Inflammatory macrophage treated with lipopolysaccharide for 4 hours (primary cell): ENCODE results near the gene ERC2.
"Not testable (repeated sequence)": the region's sequence is repeated elsewhere in the genome, so short reads cannot be mapped to it uniquely, and the experiment has no call there.

Experiments used
- DNase-seq: peaks from one replicate; pipeline ENCODE4 v3.0.0-alpha.2; 2020

The ERC2 gene

DNA sequence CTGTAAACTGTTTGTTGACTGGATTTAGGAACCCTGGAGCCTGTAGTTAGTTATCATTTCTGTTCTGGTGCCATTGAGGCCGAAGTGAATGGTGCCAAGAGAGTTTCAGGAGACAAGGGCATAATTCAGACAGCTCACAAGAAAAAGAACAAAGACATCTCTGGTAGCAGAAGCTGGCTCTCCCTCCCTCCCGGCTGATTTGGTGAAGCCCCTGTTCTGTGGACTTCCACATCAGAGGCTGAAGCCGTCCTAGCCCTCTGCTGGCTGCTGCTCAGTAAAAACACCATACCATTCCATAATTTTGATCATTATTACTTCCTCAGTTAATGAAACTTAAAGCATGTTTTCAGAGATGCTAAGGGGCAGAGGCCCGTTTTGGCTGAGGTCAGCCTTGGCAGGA, 599.9 kb downstream of the ERC2 start:
- no peak for DNase-seq

DNA sequence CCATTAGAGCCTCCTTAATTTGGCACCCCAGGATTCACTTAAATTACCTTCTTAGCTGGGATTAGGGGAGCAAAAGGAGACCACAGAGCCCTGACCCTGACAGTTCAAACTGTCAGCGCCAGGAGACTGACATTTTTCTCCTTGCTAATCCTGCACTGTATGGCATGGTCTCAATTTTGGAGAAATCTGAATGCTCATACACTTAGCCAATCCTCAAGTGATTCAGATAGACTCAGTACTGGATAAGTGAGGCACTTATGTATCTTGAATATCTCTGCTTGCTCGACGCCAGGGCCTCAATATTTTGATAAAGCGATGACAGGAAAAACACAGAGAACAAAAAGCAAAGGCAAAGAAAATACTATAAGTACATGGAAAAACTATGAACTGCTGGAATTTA, 605.2 kb downstream of the ERC2 start:
- DNase-seq = no peak

DNA sequence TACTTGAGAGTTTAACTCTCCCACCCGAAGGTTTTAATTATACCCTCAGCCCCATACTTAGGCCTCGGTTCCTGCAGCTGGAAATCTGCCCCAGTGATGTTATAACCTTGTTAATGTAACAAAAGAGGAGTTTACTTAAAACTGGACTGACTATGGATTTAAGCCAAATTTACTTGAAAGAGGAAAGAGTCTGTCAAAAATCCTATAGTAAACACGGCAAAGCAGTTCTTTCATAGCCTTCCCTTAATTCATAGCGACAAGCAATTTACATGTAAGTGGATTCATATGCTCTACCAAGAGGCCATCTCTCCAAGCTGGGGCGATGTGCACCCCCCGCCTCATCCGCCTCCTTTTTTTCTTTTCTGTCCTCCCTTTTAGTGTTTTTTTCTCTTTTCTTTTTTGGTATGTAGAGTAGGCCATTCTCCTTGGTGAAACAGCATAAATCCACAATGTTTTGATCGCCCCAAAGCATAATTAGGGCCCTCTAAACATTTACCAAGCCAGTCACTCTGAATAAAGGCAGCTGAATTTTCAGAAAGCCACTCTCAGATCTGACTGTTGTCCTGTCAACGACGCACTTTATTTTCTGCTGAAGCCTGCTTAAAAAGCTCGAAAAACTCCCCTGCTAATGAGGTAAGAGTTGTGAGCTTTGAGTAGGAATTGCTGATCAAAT, 608.1 kb downstream of the ERC2 start:
- DNase-seq = no peak

DNA sequence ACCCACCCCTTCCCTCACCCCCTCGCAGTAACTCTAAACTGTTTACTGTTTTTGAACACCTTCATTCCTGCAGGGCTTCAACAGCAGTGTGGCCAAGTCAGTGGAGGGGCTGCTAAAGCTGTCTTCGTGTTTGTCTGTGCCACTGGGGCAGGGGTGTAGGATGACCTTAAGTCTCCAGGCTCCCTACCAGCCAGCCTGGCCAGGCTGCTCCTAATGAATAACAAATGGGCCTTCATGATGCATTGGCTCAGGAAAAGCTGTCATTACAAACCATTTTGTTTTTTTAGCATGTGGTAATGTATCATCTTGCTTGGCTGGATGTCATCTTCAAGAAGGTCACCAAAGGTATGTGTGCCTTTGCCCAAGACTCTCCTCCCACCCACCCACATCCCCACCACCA, 609.0 kb downstream of the ERC2 start:
- DNase-seq = no peak

DNA sequence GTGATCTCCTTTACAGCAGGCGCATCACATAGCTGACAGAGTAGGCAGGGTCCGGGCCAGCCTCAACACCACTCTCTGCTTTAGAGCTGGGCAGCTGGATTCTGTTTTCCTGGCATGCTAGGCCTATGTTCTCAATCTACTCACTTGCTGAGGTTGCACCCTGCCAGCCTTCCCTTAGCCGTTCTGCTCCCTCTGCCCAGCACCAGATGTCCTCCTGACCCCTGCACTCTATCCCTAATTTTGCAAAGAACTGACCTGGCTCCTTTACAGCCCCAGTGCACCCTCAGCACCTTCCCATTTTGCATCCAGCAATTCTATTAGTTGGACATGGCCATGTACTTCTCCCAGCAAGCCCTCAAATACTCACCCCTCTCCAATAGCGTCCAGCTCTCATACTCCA, 609.5 kb downstream of the ERC2 start:
- no peak for DNase-seq

DNA sequence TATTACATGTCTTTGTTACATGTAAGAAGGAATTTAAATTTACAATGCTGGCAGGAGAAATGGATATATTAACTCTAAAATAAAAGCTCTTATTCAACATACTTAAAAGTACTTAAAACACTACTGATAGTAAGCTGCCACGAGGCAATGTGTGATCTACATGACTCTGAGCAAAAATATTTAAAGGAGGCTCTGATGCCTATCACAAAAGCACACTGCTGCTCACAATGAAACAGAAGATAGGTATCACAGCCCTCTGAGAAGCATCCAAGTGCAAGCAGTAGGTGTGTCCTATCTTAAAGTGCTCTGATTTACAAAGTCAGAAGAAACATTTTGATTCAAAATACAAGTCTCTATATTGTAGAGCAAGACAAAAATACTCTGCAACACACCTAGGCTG, 610.0 kb downstream of the ERC2 start:
- DNase-seq = no peak

DNA sequence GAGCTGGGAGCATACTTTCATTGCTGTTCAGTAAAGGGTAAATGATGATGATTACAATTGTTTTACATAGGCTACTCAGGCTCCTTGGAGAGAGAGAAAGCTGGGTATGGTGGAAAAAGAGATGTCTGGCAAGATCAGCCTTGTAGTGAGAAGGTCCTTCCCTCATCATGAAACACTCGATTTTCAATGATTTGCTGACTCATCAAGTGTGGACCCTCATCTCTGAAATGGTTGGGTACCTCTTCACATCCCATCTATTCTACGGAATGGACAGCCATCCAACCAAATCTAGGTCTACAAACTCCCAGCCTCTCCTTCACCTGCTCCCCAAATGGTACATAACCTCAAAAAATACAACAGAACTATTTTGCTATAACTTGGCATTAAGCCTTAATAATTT, 610.6 kb downstream of the ERC2 start:
- no peak for DNase-seq

DNA sequence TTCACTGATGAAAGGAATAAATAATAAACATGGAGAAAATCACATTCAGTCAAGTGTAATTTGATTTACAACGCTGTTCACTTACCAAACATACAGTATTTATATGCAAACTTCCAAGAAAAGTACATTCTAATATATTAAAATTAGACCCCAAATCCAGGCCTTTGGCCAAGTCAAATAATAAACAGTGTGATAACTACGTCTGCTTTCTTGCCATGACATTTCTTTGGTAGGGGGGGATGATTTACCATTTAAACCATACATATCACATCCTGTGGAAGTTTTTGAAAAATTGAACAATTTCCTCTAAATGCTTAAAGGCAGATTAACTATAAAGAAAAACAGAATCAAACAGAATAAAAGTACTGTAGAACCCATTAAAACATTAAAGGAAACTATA, 613.0 kb downstream of the ERC2 start:
- no peak for DNase-seq

DNA sequence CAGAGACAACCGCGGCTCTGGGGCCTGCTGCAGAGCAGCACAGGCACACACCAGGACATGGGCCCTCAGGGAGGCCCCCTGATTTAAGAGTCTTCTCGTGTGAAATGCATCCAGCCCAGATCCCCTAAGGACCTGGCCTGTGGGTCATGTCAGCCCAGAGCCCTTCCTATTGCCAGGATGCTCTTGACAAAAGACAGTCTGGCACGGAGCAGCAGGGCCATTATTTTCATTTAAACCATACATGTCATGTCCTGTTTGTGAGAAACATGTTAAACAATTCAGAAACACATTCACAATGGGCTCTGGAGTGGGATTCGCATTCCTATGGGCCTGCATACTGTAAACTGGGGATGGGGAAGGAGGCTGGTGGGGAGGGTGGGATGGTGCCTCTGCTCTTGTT, 613.8 kb downstream of the ERC2 start:
- DNase-seq = no peak

DNA sequence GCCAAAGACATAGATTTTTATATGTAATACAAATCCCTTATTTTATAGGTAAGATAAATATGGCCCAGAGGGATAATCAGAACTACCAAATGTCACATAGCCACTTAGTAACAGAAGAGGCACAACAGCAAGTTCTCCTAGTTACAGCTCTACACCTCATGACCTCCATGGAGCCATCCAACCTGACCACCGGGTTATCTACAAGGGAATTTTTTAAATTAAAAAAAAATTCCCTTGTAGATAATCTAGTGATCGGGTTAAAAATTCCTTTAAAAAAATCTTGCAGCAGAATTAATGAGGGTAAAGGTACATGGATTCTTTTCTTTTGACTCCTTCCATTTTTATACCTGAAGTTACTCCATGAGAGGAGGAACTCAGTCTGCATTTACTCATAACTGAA, 615.9 kb downstream of the ERC2 start:
- DNase-seq = no peak

DNA sequence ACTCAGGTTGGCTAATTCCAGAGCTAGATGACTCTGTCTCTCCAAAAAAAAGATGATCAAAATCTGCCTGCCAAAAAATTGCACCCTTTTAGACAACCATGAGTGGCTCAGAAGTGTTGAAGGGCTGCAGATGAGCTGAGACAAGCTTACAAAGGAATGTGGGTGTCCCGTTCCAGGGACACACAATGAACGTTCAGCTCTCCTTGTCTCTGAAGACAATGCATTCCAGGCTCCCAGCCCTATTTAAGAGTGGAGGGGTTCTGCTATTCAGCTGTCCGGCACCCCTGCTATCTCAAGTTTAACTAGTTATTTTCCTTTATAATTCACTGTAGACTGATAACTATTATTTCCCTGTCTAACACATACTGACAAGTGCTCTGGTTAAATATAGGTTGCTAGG, 626.1 kb downstream of the ERC2 start:
- DNase-seq = no peak

DNA sequence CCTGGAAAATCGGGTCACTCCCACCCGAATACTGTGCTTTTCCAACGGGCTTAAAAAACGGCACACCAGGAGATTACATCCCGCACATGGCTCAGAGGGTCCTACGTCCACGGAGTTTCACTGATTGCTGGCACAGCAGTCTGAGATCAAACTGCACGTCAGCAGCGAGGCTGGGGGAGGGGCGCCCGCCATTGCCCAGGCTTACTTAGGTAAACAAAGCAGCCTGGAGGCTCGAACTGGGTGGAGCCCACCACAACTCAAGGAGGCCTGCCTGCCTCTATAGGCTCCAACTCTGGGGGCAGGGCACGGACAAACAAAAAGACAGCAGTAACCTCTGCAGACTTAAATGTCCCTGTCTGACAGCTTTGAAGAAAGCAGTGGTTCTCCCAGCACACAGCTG, 636.4 kb downstream of the ERC2 start:
- not testable (repeated sequence) for DNase-seq

DNA sequence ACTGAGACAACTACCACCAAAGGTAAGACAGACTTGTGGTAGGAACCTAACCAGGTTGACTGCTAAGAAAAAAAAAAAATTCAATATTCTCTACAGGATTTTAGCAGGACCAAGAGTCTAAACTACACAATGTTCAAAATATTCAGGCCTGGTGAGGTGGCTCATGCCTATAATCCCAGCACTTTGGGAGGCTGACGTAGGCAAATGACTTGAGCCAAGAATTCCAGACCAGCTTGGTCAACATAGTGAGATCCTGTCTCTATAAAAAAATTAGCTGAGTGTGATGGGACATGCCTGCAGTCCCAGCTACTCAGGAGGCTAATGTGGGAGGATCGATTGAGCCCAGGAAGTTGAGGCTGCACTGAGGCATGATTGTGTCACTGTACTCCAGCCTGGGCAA, 639.6 kb downstream of the ERC2 start:
- no peak for DNase-seq

DNA sequence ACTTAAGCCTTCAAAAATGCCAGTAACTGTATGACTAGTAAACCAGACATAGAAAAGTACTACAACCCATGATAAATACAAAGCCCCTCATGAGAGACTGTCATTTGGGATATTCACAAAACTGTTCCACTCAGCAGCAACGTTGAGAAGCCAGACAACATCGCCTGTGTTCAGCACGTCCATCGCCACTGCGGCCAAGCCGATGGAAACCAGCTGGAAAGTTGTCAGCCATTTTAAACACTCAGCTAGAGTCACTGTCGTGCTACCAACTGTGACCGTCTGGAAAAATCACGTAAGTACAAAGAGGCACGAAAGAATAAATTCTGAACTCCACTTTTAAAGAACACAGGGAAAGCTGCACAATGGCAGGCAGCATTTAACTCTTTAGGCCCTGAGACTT, 640.5 kb downstream of the ERC2 start:
- DNase-seq = no peak

DNA sequence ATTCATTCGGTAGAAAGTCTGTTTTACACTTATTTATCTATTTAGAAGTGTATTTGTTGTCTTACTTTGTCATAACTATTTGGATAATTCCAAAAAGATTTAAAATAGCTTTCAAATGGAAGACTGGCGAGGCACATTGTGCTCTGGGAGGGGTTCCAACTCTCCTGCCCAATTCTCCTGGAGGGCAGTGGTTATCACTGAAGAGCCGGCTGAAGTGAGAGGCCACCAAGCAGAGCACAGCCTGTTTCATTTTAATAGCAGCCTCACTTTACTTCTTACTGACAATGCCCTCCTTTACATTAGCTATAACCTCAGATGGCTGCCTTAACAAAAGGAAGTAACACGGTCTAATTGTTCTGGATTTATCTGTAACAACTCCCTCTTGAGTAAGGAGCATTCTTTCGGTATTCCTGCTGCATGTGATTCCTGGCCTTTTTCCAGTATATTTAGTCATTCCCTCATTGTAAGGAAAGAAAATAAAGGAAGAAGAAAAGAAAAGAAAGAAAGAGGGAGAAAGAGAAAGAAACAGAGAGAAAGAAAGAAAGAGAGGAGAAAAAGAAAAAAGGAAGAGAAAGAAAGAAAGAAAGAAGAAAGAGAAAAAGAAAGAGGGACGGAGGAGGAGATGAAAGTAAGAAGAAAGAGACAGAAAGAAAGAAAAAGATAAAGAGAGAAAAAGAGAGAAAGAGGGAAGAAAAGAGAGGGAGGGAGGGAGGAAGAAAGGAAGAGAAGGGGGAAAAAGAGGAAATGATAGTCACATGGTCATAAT, 641.4 kb downstream of the ERC2 start:
- DNase-seq = no peak

DNA sequence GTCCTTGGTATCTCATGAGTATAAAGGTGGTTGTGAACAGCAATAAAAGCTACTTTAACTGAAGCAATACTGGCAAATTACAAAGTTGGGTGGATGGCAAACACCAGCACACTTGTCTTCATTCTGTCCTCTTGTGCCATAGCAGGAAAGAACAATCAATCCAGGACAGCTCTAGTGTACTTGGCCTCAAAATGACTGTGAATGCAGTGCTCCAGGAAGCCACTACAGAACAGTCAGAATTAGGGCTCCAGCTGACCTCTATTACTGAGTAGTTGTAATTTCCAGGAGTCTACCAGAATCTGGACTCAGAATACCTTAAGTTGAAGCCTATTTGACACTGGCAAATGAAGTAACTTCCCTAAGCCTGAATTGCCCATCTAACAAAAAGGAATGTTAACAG, 642.2 kb downstream of the ERC2 start:
- no peak for DNase-seq

DNA sequence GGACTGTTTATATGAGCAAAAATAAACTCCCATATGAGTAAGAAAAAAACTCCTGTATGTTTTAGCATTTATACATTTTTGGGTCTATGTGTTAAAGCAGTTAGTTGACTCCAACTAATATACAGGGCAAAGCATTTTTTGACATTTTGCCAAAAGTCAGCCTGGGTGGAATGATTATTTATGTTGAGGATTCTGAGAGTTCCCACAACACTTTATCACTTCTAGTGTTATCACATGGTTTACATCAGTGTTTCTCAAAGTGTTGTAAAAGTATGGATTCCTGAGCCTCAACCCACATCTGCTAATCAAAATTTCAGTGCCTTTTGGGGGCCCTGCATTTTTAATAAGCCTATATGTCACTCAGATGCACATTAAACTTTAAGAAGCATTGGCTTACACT, 643.9 kb downstream of the ERC2 start:
- DNase-seq = no peak

DNA sequence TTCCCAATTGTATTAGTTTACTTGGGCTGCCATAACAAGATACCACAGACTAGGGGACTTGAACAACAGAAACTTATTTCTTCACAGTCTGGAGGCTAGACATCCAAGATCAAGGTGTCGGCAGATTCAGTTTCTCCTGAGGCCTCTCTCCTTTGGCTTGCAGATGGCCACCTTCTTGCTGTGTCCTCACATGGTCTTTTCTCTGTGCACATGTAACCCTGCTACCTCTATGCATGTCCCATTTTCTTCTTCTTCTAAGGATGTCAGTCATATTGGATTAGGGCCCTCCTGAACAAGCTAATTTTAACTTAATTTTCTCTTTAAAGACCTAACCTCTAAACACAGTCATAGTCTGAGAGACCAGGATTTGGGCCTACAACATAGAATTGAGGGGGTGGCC, 644.4 kb downstream of the ERC2 start:
- DNase-seq = no peak

DNA sequence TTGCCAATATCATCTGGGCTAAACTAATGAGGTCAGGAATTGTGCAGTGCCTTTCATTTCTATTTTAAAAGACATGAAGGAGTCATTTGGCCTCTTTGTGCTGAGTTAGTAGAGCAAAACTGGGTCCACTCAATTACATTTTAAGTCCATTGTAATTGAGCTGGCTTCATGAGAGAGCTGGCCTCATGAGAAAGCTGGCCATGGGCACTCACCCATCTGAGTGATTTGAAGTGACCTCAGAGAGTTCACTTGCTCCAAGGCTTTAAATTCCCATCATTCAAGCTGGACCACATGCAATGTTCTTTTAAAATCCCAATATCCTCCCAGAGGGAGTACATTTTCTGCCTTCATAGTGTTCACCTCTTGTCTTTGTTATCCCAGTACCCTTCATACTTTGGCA, 645.3 kb downstream of the ERC2 start:
- no peak for DNase-seq

DNA sequence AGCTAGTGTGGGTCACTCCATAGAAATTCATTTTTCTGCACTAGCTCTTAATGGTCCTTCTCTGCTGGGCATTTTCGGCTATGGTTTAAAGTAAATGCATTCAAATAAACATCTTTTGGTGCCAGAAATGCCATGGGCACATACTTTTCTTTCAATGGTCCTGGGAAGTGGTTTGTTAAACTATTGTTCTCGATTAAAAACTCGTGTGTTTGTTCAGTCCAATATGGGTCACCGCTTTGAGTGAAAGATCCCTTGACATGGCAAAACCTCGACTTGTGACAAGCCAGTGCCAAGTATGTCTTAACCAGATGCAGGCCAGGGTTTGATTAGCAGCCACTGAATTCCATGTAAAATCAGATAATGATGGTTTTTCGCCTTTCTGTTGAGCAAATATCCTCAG, 649.3 kb downstream of the ERC2 start:
- DNase-seq = no peak

DNA sequence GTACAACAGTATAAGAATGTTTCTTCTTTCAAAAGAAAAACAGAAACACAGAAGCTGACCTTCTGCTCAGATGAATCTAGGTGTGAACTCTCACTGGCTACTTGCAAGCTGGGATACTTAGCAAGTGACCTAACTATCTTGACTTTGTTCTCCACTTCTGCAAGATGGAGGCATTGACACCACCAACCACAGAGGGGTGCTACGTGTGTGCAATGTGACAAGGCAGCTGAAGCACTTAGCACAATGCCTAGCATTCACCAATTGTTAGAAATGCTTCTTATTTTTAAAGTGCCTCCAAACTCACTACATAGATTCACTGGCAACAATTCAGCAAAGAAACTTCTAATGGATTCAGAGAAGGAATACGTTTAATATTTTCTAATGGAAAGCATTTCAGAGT, 649.8 kb downstream of the ERC2 start:
- DNase-seq = no peak

DNA sequence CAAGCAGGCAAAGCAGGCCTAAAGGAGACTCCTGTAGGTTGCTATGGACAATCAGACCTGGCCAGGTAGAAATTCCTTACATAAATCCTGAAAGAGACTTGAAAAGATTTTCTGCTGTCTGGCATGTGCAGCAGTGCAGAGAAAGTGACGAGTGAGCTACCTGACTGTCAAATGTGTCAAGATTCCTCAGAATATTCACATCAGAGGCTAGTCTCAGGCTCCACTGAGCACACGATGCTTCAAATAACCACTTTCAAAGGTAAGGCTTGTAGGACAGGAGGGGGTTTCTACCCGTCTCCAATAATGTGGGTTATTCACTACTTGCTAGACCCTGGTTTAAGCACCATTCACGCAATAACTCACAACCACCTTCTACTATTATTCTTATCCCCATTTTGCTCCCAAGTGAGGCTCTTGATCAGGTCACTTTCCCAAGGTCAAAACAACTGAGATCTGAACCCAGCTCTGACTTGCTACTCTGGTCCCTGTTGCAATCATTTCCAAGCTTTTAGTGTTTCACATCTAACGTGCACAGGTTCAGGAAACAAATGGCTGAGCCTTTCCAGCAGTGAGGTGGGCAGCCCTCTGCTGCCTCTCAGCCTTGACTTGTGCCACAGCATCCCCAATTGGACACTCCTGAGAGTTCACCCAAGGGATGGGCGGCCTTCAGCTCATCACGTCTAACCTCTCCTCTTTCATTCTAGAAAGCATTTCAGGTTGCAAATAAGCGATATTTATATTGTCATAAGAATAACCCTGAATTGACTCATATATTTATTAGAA, 651.3 kb downstream of the ERC2 start:
- no peak for DNase-seq

DNA sequence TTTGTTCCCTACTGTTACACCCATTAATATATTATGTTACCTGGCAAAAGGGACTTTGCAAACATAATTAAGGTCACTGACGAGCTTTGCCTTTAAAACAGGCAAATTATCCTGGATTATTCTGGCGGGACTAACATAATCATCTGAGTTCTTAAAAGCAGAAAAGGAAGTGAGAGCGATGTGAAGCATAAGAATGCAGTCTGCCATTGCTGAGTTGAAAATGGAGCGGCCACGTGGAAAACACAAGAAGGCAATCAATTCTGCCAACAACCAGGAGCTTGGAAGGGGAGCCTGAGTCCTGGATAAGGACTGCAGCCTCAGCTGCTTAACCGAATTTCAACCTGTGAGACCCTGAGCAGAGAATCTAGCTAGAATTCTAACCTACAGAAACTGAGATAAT, 653.0 kb downstream of the ERC2 start:
- no peak for DNase-seq
